Stimulated activated CD4-positive, alpha-beta T cell treated with anti-CD3 and anti-CD28 coated beads, Interleukin-4, amount 100 ng/mL, for 48 hours (primary cell): ENCODE results near the gene APOBEC3H.

Experiments
- DNase-seq, 2 donors: peaks; one replicate each; pipeline ENCODE4 v3.0.0-alpha.2; 2020; ENCODE audit warnings: low read depth in 2 of 2

Gene APOBEC3H

GRCh38 chr22:39135092-39135896, 38.2 kb downstream of the APOBEC3H start:
- DNase-seq: no peak

GRCh38 chr22:39136317-39136716, 39.3 kb downstream of the APOBEC3H start:
- no peak for DNase-seq

GRCh38 chr22:39138357-39138997, 41.4 kb downstream of the APOBEC3H start:
- no peak for DNase-seq

- DNase-seq: no peak
These were observed 42.9 kb downstream of the APOBEC3H start for GRCh38 chr22:39139933-39140332.

GRCh38 chr22:39142088-39142680, 45.1 kb downstream of the APOBEC3H start:
- DNase-seq: no peak

- DNase-seq: peak in 1 of 2 donors; percentile 47
These were observed 47.2 kb downstream of the APOBEC3H start for GRCh38 chr22:39144101-39144767.

GRCh38 chr22:39146256-39147101, 49.4 kb downstream of the APOBEC3H start:
- no peak for DNase-seq

GRCh38 chr22:39147335-39148025, 50.4 kb downstream of the APOBEC3H start:
- no peak for DNase-seq

GRCh38 chr22:39148026-39148726, 51.1 kb downstream of the APOBEC3H start:
- DNase-seq: no peak

- DNase-seq: peak in 1 of 2 donors; percentile 58
These were observed 51.9 kb downstream of the APOBEC3H start for GRCh38 chr22:39148727-39149535.

GRCh38 chr22:39149915-39150847, 53.1 kb downstream of the APOBEC3H start:
- no peak for DNase-seq

- no peak for DNase-seq
These were observed 53.8 kb downstream of the APOBEC3H start for GRCh38 chr22:39150848-39151215.

- DNase-seq: no peak
These were observed 54.4 kb downstream of the APOBEC3H start for GRCh38 chr22:39151329-39151975.

GRCh38 chr22:39152024-39152510, 55.0 kb downstream of the APOBEC3H start:
- no peak for DNase-seq

GRCh38 chr22:39152511-39153219, 55.6 kb downstream of the APOBEC3H start, which contains the start of gene CBX7:
TSS of gene CBX7 (minus strand) at chr22:39152680. CDS start at chr22:39152444, 236 bp downstream.
- peak; percentile 79 to 83 for DNase-seq

- DNase-seq: no peak
These were observed 56.2 kb downstream of the APOBEC3H start for GRCh38 chr22:39153220-39153717.
